ENCODE measurements around the gene TTLL9. TPM values are rescaled to one million over a fixed set of nuclear protein-coding genes. Genes with fewer than 3 reads are reported as not detected.

The TTLL9 gene
- total RNA-seq, 2 experiments from 2014 or later = not detected

DNA sequence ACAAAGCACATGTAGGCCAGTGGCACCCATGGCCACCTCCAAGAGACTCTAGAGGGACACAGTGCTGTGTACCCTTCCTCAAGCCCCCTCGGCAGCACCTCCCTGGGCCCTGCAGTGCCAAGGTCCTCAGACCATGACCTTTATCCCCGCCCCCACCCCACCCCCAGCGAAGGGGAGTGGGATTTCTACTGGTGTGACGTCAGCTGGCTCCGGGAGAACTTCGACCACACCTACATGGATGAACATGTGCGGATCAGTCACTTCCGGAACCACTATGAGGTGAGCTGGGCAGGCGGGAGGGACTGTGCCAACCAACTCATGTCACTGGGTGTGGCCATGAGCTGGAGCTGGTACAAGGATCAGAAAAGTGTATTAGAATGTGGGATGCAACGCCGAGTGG is 38.0 kb downstream of the TTLL9 start:
- no peak for DNase-seq
- intact Hi-C loops (cut with micrococcal nuclease) = no loop called here
- no peak overlapping the region for H3K4me3 Mint-ChIP-seq
- ChIA-PET POLR2A (no interaction called here), CTCF (interaction anchor here (1.2 kb wide), 1 partner anchor 43 kb away, joined by 3 read pairs; the partner anchor contains the start of gene PDRG1)
- H3K27me3 Mint-ChIP-seq = no peaks in the 10 kb centered on the region
- H3K27ac Mint-ChIP-seq = no peak overlapping the region
- no peaks in the 10 kb centered on the region for H3K36me3 Mint-ChIP-seq (ENCODE audit: low read depth)
- TF ChIP-seq, protein P1, sequence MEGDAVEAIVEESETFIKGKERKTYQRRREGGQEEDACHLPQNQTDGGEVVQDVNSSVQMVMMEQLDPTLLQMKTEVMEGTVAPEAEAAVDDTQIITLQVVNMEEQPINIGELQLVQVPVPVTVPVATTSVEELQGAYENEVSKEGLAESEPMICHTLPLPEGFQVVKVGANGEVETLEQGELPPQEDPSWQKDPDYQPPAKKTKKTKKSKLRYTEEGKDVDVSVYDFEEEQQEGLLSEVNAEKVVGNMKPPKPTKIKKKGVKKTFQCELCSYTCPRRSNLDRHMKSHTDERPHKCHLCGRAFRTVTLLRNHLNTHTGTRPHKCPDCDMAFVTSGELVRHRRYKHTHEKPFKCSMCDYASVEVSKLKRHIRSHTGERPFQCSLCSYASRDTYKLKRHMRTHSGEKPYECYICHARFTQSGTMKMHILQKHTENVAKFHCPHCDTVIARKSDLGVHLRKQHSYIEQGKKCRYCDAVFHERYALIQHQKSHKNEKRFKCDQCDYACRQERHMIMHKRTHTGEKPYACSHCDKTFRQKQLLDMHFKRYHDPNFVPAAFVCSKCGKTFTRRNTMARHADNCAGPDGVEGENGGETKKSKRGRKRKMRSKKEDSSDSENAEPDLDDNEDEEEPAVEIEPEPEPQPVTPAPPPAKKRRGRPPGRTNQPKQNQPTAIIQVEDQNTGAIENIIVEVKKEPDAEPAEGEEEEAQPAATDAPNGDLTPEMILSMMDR (IDR thresholded peaks at IDR 0.05) = no peak
- H3K4me1 Mint-ChIP-seq (ENCODE audit: low read depth) = no peaks in the 10 kb centered on the region
- no peak for ATAC-seq
- no peaks in the 10 kb centered on the region for H3K9me3 Mint-ChIP-seq

DNA sequence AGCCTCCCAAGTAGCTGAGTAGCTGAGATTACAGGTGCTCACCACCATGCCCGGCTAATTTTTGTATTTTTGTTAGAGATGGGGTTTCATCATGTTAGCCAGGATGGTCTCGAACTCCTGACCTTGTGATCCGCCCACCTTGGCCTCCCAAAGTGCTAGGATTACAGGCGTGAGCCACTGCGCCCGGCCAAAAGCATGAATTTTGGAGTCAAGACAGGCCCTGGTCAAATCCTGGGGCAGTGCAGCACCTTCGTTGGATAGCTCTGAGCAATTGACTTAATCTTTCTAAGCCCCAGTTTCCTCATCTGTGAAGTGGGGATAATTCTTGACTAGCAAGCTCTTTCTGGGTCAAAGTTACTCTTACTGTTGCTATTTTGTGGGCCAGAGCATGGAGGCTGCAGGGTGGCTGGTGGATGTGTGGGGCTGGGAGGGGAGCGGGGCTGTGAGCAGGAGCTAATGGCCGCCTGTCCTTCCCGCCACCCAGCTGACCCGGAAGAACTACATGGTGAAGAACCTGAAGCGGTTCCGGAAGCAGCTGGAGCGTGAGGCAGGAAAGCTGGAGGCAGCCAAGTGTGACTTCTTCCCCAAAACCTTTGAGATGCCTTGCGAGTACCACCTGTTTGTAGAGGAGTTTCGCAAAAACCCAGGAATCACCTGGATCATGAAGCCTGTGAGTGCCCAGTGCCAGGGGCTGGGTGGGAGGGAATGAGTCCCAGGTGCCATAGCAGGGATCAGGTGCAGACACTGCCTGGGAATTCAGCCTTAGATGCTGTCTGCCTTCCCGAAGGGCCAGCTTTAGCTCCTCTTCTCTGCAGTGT is 39.0 kb downstream of the TTLL9 start:
- CTCF ChIA-PET = no interaction called here
- no peaks in the 10 kb centered on the region for H3K27me3 Mint-ChIP-seq
- TF ChIP-seq, protein P1 (IDR thresholded peaks at IDR 0.05) = no peak
- ATAC-seq (no peak), DNase-seq (no peak)
- no peak overlapping the region for H3K4me3 Mint-ChIP-seq
- no peaks in the 10 kb centered on the region for H3K36me3 Mint-ChIP-seq (ENCODE audit: low read depth)
- H3K4me1 Mint-ChIP-seq (ENCODE audit: low read depth) = no peaks in the 10 kb centered on the region
- no peak overlapping the region for H3K27ac Mint-ChIP-seq
- intact Hi-C loops (cut with micrococcal nuclease) = no loop called here
- POLR2A ChIA-PET = no interaction called here
- H3K9me3 Mint-ChIP-seq = no peaks in the 10 kb centered on the region

DNA sequence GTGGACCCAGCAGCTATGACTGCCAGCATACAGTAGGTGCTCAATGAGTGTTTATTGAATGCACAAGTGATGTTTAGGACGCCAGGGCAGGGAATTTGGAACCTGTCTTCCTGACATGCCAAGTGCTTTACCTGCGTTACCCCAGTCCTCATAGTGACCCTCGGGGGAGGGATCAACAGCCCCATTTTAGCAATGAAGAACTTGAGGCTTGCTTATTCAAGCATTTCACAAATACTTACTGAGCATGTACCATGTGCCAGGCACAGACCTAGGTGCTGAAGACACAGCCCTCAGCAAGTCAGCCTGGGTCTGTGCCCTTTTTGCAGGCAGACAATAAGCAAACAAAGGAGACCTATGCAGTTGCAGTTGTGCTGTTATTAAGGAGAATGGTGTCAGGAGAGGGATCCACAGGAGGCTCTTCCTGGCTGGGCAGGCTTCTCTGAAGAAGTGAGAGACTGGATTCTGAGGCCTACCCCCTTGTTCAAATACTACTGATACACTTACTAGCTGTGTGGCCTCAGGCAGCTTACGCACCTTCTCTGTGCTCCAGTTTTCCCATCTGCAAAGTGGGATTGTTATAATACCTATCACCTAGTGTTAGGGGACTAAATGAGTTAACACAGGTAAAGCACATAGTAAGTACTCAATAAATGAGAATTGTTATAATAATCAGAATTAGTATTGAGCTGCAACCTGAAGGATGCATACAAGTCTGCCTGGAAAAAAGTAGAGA is 39.8 kb downstream of the TTLL9 start:
- DNase-seq (no peak), ATAC-seq (no peak)
- POLR2A ChIA-PET = interaction anchor here (0.9 kb wide), 1 partner anchor 200 kb away, joined by 3 read pairs; the partner anchor contains the start of gene TM9SF4
- TF ChIP-seq, protein P1 (IDR thresholded peaks at IDR 0.05) = no peak
- CTCF ChIA-PET = no interaction called here
- Mint-ChIP-seq H3K9me3 (no peaks in the 10 kb centered on the region), H3K4me1 (ENCODE audit: low read depth) (no peaks in the 10 kb centered on the region), H3K36me3 (ENCODE audit: low read depth) (no peaks in the 10 kb centered on the region), H3K4me3 (no peak overlapping the region), H3K27me3 (no peaks in the 10 kb centered on the region), H3K27ac (no peak overlapping the region)
- intact Hi-C loops (cut with micrococcal nuclease) = no loop called here

DNA sequence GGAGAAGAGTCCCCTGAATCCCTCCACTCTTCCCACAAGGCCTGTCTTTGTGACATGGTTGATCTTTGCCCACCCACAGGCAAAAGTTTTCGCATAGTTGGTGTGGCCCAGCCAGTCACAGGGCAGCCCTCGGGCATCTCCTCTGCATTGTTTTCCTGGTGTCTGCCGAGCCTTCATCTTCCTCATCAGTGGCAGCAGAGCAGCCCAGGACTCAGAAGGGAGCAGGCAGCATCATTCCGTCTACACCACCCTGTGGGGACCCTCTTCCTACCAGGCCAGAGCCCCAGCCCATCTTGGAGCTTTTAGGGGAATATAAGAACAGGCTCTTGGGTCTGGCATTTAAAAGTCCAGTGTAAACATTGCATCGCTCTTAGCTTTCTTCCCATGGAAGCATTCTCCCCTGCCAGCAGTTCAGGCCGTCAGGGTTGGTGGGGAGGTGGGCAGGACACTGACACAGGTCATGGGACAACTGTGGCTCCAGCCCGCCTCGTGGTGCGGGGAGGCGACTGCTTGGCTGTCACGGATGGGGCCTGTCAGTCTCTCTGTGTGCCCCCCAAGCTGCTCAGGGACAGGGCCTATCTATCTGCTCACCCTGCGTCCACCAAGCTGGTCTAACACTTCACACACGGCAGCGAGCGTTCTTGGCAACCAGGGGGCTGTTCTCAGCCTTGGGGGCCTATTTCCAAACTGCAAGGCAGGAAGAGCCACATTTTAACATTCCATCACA is 43.2 kb downstream of the TTLL9 start:
- ChIA-PET CTCF (interaction anchor here (1.0 kb wide), 1 partner anchor 38 kb away, joined by 5 read pairs; the partner anchor contains the start of gene PDRG1), POLR2A (no interaction called here)
- Mint-ChIP-seq H3K27ac (no peak overlapping the region), H3K4me1 (ENCODE audit: low read depth) (no peaks in the 10 kb centered on the region), H3K9me3 (no peaks in the 10 kb centered on the region), H3K27me3 (peaks cover 6% of the 10 kb centered on the region), H3K36me3 (ENCODE audit: low read depth) (no peaks in the 10 kb centered on the region), H3K4me3 (no peak overlapping the region)
- TF ChIP-seq, protein P1 (IDR thresholded peaks at IDR 0.05) = no peak
- DNase-seq (no peak), ATAC-seq (no peak)
- intact Hi-C loops (cut with micrococcal nuclease) = no loop called here
